Cardiac fibroblast (primary cell): ENCODE measurements around the gene NDUFS4.
A peak's percentile ranks its signal among the peaks of the same experiment; 100 is the strongest.
"Not testable (repeated sequence)": the region's sequence is repeated elsewhere in the genome, so short reads cannot be mapped to it uniquely, and the experiment has no call there.

Experiments
- DNase-seq, 2 donors: peaks; one replicate each; pipeline versions ENCODE4 v3.0.0 to v3.0.0-alpha.2; 2010; ENCODE audit warnings: low read depth in 2 of 2
- H3K4me3 ChIP-seq, 2 donors: replicated peaks in 1 of 2; 1 replicate in 1 of 2; 2 replicates in 1 of 2; pipeline ENCODE4 v1.5.1; 2011; ENCODE audit warnings: low read depth in 2 of 2, low read length in 2 of 2, mild to moderate bottlenecking in 2 of 2, moderate library complexity in 1 of 2
- CTCF ChIP-seq: IDR thresholded peaks from one replicate; pipeline ENCODE4 v1.5.1; 2011; ENCODE audit warnings: low read depth, mild to moderate bottlenecking, low read length, inconsistent platforms

NDUFS4 gene

DNA sequence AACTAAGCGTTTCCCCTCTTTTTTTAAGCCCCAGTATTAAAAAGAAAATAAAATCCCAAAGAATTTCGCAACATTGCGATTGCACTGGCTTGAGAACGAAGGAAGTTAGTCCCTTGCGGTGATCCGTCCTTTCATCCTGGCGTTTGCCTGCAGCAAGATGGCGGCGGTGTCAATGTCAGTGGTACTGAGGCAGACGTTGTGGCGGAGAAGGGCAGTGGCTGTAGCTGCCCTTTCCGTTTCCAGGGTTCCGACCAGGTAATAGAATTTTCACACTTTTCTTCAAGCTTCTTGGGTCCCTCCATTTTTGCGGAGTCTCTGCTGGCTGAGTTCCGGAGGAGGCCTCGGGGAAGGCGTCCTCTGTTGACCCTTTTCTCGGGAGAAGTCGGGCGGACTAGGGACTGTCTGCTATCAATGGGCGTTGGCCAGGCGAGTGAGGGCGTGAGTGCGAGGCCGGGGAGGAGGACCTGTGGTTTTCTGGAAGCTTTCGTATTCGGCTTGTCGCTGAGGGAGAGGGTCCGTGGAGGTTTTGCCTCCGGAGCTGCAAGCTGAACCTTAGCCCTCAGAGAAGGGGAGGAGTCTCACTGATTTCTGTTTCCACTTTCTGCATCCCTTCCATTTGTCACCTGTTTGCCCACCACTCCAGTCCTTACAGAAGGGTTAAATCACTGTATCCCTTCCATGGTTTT, at the start of gene NDUFS4:
TSS of gene NDUFS4 (plus strand) at position 134 of the 686 bp plus-strand sequence. CDS start at position 158, 24 bp downstream.
- TF ChIP-seq CTCF: no peak
- peak within 1 kb of the TSS; percentile 89 for H3K4me3 ChIP-seq
- peak; percentile 95 to 96 for DNase-seq

DNA sequence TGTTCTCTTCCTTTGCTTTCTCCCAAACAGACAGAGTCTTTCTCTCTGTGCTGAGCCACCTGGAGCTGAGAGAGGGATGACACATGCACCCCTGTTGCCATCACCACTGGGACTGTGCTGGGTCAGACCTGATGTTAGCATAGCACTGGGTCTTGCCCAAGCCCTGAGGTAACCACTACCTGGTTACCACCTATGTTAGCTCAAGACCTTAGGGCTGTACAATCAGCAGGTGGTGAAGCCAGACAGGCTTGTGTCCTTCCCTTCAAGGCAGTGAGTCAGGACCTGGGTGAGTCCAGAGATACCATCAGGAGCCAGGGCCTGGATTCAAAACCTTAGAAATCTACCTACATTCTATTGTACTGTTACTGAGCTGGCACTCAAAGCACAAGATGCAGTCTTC, 47.9 kb upstream of the NDUFS4 start:
- no peak for DNase-seq
- TF ChIP-seq CTCF: no peak
- no peak overlapping the region for H3K4me3 ChIP-seq

DNA sequence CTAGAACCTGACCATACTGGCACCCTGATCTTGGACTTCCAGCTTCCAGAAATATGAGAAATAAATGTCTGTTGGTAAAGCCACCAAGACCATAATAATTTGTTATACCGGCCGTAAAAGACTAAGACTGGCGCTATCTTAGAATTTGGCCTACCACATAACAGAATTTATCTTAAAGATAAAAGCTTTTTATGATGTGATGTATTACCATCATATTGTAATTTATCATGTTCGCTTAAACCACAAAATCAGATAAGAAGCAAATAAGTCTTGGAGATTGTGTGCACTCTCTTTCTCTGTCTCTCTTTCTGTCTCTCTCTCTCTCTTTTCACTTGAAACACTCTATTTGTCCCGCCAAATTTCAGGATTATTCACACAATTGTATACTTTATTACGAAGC, 44.5 kb upstream of the NDUFS4 start:
- DNase-seq: no peak
- TF ChIP-seq CTCF: no peak
- H3K4me3 ChIP-seq: no peak overlapping the region

DNA sequence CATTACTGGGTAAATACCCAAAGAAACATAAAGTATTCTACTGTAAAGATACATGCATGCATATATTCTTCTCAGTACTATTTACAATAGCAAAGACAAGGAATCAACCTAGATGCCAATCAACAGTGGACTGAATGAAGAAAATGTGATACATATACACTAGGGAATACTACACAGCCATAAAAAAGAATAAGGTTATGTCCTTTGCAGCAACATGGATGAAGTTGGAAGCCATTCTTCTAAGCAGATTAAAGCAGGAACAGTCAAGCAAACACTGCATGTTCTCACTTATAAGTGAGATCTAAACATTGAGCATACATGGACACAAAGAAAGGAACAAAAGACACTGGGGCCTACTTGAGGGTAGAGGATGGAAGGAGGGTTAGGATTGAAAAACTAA, 39.6 kb upstream of the NDUFS4 start:
- no peak for DNase-seq
- no peak overlapping the region for H3K4me3 ChIP-seq

GRCh38 chr5:53537711-53538110, 22.7 kb upstream of the NDUFS4 start:
- TF ChIP-seq CTCF: no peak
- no peak overlapping the region for H3K4me3 ChIP-seq
- DNase-seq: peak in 1 of 2 donors; percentile 17

More for the DNA sequence above, 39.6 kb upstream of the NDUFS4 start:
- no peak for TF ChIP-seq CTCF

GRCh38 chr5:53540739-53541138, 19.7 kb upstream of the NDUFS4 start:
- DNase-seq, H3K4me3 ChIP-seq: not testable (repeated sequence)

GRCh38 chr5:53541859-53542258, 18.6 kb upstream of the NDUFS4 start:
- no peak for DNase-seq
- H3K4me3 ChIP-seq: no peak overlapping the region
- no peak for TF ChIP-seq CTCF
